ENCODE measurements around the gene ABHD16A. TPM values are rescaled to one million over a fixed set of nuclear protein-coding genes. Genes with fewer than 3 reads are reported as not detected.

Gene ABHD16A
- total RNA-seq, 4 donors from 2014 or later = 39.2 to 82.9 (median 57.5) TPM

DNA sequence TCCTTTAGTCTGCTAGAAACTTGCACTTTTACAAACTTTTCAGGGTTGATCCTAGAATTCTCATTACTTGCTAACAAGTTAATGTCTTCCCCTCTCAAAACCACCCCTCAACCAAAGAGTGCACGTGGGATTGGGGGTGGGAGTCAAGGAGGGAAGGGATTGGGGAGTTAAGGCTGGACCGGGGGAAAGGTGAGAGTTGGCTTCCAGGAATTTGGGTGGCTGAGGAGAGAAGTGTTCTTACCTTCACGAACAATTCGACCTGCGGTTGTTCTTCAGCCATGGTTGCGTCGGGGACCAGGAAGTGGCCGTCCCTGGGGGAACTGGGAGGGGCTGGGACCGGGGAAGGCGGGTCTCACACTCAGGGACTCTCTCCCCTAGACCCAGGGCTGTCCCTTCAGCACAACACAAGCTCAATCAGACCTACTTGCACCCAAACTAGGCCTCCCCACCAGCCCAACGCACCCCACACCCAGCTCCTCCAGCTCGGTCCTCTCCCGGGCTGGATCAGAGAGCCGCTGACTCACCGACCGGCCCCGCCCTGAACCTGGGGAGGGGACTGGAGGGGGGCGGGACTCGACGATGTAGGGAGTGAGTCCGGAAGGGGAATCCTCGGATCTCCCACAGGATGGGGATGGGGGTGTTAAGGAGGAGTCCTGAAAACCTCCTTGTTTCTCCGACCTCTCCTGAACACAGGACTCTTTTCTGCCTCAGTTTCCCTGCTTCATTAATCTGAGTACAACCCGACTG, 33.1 kb upstream of the ABHD16A start, which contains the start of gene CLIC1:
Gene CLIC1 (minus strand): TSS at position 510 of the 747 bp plus-strand sequence. CDS start 230 bp downstream, at position 280.
- peaks cover 0 to 9% (median 5%) of the 10 kb centered on the region in 3 donors for H3K27me3 ChIP-seq
- peak within 1 kb of the TSS; percentile 53 to 64 (median 60) for H3K4me3 ChIP-seq
- peak; percentile 41 to 66 for DNase-seq
- intact Hi-C loops (cut with DNase I; ENCODE audit: low total_unique reads) = loop anchor here (10.0 kb wide), 1 partner anchor 239 kb away; the partner anchor contains the start of gene DXO
- peak; percentile 11 to 34 for ATAC-seq
- peaks cover 17 to 26% of the 10 kb centered on the region in 2 donors for H3K4me1 ChIP-seq
- peaks cover 0 to 15% of the 10 kb centered on the region in 2 donors for H3K36me3 ChIP-seq
- H3K9me3 ChIP-seq = no peaks in the 10 kb centered on the region
- peak; percentile 70 to 73 for TF ChIP-seq POLR2A (IDR thresholded peaks at IDR 0.05)
- TF ChIP-seq, protein P1, sequence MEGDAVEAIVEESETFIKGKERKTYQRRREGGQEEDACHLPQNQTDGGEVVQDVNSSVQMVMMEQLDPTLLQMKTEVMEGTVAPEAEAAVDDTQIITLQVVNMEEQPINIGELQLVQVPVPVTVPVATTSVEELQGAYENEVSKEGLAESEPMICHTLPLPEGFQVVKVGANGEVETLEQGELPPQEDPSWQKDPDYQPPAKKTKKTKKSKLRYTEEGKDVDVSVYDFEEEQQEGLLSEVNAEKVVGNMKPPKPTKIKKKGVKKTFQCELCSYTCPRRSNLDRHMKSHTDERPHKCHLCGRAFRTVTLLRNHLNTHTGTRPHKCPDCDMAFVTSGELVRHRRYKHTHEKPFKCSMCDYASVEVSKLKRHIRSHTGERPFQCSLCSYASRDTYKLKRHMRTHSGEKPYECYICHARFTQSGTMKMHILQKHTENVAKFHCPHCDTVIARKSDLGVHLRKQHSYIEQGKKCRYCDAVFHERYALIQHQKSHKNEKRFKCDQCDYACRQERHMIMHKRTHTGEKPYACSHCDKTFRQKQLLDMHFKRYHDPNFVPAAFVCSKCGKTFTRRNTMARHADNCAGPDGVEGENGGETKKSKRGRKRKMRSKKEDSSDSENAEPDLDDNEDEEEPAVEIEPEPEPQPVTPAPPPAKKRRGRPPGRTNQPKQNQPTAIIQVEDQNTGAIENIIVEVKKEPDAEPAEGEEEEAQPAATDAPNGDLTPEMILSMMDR (IDR thresholded peaks at IDR 0.05 in 4 of 5, conservative IDR thresholded peaks at IDR 0.05 in 1 of 5) = no peak
- H3K27ac ChIP-seq = peak within 1 kb of the TSS; percentile 79 to 85 (median 82)
- in situ Hi-C loops (cut with MboI; ENCODE audit: low sequenced_read_pairs in 4 of 4) = no loop called here

DNA sequence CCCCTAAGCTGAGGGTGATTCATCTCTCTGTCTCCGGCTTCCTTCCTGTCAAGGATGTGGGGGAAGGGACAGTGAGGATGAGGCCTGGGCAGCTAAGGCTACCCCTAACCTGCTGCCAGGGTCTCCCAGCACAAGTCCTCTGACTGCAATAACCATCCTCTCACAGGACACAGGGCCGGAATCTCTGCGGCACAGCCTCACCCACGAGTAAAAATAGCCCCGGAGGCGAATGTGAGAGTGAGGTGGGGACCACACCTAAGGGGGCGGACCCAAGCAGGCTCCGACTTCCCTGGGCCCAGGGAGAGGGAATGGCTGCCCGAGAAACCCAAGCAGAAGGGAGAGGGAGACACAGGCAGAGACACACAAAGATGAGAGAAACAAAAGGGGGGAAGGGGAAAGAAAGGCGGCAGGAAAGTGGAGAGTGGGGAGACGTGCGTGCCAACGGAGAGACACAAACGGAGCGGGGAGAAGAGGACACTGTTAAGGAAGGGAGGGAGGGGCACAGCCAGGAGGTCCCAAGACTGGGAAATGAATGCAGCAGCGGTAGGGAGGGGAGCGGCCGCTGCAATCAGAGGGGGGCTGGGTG, 31.8 kb upstream of the ABHD16A start:
- DNase-seq (peak in 1 of 2 donors; percentile 22), ATAC-seq (no peak)
- Histone ChIP-seq H3K9me3 (no peaks in the 10 kb centered on the region), H3K27ac (peak overlapping the region; percentile 79 to 85 (median 82)), H3K4me1 (peaks cover 20% of the 10 kb centered on the region in 2 donors), H3K36me3 (peaks cover 0 to 15% of the 10 kb centered on the region in 2 donors), H3K27me3 (peaks cover 0 to 9% (median 5%) of the 10 kb centered on the region in 3 donors), H3K4me3 (peak overlapping the region; percentile 53 to 64 (median 60))
- in situ Hi-C loops (cut with MboI; ENCODE audit: low sequenced_read_pairs in 4 of 4) = no loop called here
- TF ChIP-seq, protein P1 (IDR thresholded peaks at IDR 0.05 in 4 of 5, conservative IDR thresholded peaks at IDR 0.05 in 1 of 5) = no peak
- TF ChIP-seq POLR2A (IDR thresholded peaks at IDR 0.05) = peak; percentile 29 to 45
- intact Hi-C loops (cut with DNase I; ENCODE audit: low total_unique reads) = loop anchor here (10.0 kb wide), 1 partner anchor 240 kb away; the partner anchor contains the start of gene DXO

DNA sequence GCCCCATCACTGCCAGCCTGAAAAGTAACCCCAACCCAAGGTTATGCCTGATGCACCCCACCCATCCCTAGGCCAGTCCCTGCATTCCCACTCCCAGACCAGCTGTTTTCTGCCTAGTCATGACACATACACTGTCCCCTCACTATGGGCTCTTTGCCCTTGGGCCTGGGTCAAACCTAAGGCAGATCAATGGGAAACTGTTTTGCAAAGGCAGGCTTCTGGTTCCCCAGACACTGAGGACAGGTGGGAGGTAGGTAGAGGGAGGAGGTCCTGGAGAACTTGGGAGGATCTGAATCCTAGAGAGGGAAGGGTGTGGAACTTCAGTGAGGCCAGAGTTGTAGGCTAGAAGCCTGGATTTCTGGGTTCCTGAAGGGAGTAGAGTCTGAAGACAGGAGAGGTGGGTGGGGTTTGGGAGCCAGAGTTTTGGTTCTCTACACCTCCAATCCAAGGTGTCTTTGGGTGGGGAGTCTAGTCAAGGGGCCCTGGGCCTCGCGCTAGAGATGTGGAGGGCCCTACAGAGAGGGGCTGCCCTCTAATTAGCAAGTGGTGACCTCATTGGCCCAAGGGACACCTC, 31.2 kb upstream of the ABHD16A start:
- intact Hi-C loops (cut with DNase I; ENCODE audit: low total_unique reads) (loop anchor here (10.0 kb wide), 1 partner anchor 240 kb away; the partner anchor contains the start of gene DXO), in situ Hi-C loops (cut with MboI; ENCODE audit: low sequenced_read_pairs in 4 of 4) (no loop called here)
- H3K4me1 ChIP-seq = peaks cover 17 to 18% of the 10 kb centered on the region in 2 donors
- TF ChIP-seq, protein P1 (IDR thresholded peaks at IDR 0.05 in 4 of 5, conservative IDR thresholded peaks at IDR 0.05 in 1 of 5) = no peak
- TF ChIP-seq POLR2A (IDR thresholded peaks at IDR 0.05) = no peak
- peaks cover 0 to 15% of the 10 kb centered on the region in 2 donors for H3K36me3 ChIP-seq
- peak overlapping the region; percentile 79 to 85 (median 82) for H3K27ac ChIP-seq
- ATAC-seq (no peak), DNase-seq (no peak)
- no peaks in the 10 kb centered on the region for H3K9me3 ChIP-seq
- peak overlapping the region; percentile 53 to 64 (median 60) for H3K4me3 ChIP-seq
- H3K27me3 ChIP-seq = peaks cover 0 to 11% (median 5%) of the 10 kb centered on the region in 3 donors

DNA sequence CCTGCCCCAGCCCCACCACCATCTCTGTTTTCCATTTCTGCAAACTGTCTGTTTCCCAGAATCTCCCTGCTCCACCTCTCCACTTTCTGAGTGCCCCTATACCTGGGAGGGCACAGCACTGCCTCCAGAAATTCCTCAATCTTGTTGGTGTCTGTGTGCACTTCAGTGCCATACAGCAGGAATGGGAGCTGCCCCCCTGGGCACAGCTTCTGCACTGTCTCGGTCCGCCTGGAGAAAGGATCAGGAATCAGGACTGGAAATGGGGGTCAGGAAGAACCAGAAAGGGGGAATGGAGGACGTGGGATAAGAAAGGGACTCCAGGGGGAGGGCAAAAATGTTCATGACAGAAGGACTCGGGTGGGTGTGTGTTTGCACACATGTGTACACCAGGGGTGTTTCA, 30.6 kb upstream of the ABHD16A start:
- Histone ChIP-seq H3K9me3 (no peaks in the 10 kb centered on the region), H3K4me3 (no peak overlapping the region), H3K27ac (peak overlapping the region; percentile 79 to 85 (median 82)), H3K36me3 (peaks cover 0 to 15% of the 10 kb centered on the region in 2 donors), H3K4me1 (peaks cover 17 to 19% of the 10 kb centered on the region in 2 donors), H3K27me3 (peaks cover 0 to 12% (median 5%) of the 10 kb centered on the region in 3 donors)
- ATAC-seq = no peak
- no peak for DNase-seq
- in situ Hi-C loops (cut with MboI; ENCODE audit: low sequenced_read_pairs in 4 of 4) = no loop called here
- intact Hi-C loops (cut with DNase I; ENCODE audit: low total_unique reads) = loop anchor here (10.0 kb wide), 1 partner anchor 241 kb away; the partner anchor contains the start of gene DXO
- TF ChIP-seq, protein P1 (IDR thresholded peaks at IDR 0.05 in 4 of 5, conservative IDR thresholded peaks at IDR 0.05 in 1 of 5) = no peak
- no peak for TF ChIP-seq POLR2A (IDR thresholded peaks at IDR 0.05)
